GM21576 (cell line): Measurements from ENCODE around the gene FAR2.
"Not testable (repeated sequence)": the region's sequence is repeated elsewhere in the genome, so short reads cannot be mapped to it uniquely, and the experiment has no call there.

Experiments
- ATAC-seq: cut with Tn5 transposase; IDR thresholded peaks from one replicate; pipeline ENCODE4 v1.9.1; 2021; ENCODE audit warnings: mild to moderate bottlenecking, moderate library complexity; ENCODE audit not compliant: unreplicated experiment

FAR2 gene

GRCh38 chr12:29230800-29231560, 81.9 kb downstream of the FAR2 start:
- no peak for ATAC-seq

GRCh38 chr12:29232086-29232485, 83.0 kb downstream of the FAR2 start:
- no peak for ATAC-seq

GRCh38 chr12:29234552-29234951, 85.5 kb downstream of the FAR2 start:
- no peak for ATAC-seq

DNA sequence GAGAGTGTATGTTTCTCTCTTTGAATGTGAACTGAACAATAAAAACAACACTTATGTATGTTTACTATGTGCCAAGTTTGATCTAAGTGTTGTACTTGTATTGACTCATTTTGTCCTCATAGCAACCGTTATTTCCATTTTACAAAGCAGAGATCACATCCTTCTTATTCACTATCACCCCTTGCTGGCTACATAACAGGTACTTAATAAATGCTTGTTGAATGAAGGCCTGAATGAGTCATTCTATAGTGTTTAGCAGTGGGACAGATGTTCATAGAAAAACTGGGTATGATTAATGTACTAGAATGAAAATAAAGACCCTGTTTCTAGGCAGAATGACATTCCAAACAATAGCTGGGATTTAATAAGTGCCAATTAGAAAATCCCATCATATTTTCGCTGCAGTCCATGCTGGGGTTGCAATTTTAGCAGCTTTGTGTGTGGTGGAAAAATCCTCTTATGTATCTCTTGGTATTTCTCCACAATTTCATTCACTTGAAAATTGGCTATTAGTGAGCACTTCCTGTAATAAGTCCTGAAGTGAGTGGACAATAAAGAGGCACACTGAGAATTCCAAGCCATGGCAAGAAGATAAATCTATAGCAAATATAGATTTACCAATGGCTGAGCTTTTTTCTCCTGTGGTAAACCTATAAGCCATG, 86.0 kb downstream of the FAR2 start:
- ATAC-seq = no peak

- ATAC-seq = no peak
Measured at GRCh38 chr12:29238822-29239291, 89.8 kb downstream of the FAR2 start.

DNA sequence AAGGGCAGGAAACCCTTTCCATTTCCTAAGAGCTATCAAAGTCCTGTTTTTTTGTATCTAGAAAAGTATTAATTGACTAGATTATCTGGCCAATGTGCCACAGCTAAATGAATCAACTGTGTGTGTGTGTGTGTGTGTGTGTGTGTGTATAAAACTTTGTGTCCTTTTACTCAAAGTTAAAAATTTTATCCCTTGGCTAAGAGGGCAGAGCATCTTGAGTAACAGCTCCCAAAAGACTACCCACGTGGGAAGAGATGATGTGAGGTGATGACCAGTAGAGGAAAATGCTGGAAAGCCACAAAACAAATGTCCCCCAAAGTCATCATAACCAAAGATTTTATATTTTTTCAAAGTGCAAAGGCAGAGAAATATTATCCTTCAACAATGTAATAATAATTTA, 90.3 kb downstream of the FAR2 start:
- ATAC-seq = no peak

DNA sequence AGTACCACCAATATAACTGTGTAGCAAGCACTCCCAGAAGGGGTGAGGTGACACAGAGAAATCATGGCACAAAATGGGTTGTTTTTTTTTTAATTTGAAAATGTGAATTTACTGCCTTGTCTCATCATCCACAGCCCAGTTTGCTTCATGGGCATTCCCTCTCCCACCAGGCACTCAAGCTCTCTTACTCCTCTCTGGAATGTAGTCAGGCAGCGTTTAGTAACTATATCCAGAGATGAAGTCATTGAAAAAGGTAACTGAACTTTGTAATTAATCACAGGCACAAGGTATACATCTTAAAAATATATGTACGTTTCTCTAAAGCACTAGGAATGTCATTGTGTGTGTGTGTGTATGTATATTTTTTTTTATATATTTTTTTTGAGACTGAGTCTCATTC, 91.4 kb downstream of the FAR2 start:
- no peak for ATAC-seq

- peak; percentile 81 for ATAC-seq
Measured at GRCh38 chr12:29241821-29242591, 92.9 kb downstream of the FAR2 start.

- ATAC-seq = no peak
Measured at GRCh38 chr12:29242921-29243431, 93.9 kb downstream of the FAR2 start.

- no peak for ATAC-seq
Measured at GRCh38 chr12:29244159-29244765, 95.2 kb downstream of the FAR2 start.

GRCh38 chr12:29245246-29245645, 96.2 kb downstream of the FAR2 start:
- no peak for ATAC-seq

- ATAC-seq = no peak
Measured at GRCh38 chr12:29249930-29250329, 100.9 kb downstream of the FAR2 start.

DNA sequence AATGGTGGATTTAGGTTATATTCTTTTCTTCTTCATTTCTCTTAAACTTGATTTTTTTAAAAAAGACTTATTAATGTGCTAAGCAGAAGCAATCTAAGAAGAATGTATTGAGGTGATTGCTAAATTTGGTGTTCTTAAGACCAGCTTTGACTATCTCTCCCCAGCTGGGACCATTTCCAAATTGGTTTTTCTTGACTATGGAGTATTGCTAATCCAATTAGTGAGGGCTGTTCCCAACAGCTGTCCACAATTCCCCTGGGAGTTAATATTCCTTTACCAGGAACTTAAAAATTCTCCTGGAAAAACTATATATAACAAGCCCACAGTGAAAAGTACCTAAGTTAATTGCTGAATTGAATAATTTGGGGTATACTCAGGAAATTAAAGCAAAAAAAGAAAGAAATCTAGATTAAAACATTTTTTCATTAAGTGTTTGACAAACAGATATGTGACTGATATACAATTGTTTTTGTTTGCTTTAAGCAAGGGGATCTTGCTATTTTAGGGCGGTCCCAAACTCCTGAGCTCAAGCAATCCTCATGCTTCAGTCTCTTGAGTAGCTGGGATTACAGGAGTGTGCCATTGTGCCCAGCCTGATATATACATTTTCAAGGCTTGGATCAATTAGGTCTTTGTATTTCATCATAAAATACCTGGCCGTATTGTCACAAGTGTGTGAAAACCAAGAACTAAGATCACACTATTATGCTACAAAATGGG, 105.0 kb downstream of the FAR2 start:
- no peak for ATAC-seq

GRCh38 chr12:29255042-29255441, 106.0 kb downstream of the FAR2 start:
- no peak for ATAC-seq

- no peak for ATAC-seq
Measured at GRCh38 chr12:29256598-29256997, 107.5 kb downstream of the FAR2 start.

- ATAC-seq = not testable (repeated sequence)
Measured at GRCh38 chr12:29257687-29258086, 108.6 kb downstream of the FAR2 start.

- ATAC-seq = no peak
Measured at GRCh38 chr12:29264424-29264823, 115.3 kb downstream of the FAR2 start.

GRCh38 chr12:29269706-29270408, 120.8 kb downstream of the FAR2 start:
- no peak for ATAC-seq

GRCh38 chr12:29270446-29270845, 121.4 kb downstream of the FAR2 start:
- ATAC-seq = no peak
